HK-2 (cell line): ENCODE data around the gene CRISPLD2.
A peak's percentile ranks its signal among the peaks of the same experiment; 100 is the strongest.

Source experiments
- DNase-seq: peaks from one replicate; pipeline ENCODE4 v3.0.0-alpha.2; 2018; ENCODE audit not compliant: unreplicated experiment

Gene CRISPLD2

DNA sequence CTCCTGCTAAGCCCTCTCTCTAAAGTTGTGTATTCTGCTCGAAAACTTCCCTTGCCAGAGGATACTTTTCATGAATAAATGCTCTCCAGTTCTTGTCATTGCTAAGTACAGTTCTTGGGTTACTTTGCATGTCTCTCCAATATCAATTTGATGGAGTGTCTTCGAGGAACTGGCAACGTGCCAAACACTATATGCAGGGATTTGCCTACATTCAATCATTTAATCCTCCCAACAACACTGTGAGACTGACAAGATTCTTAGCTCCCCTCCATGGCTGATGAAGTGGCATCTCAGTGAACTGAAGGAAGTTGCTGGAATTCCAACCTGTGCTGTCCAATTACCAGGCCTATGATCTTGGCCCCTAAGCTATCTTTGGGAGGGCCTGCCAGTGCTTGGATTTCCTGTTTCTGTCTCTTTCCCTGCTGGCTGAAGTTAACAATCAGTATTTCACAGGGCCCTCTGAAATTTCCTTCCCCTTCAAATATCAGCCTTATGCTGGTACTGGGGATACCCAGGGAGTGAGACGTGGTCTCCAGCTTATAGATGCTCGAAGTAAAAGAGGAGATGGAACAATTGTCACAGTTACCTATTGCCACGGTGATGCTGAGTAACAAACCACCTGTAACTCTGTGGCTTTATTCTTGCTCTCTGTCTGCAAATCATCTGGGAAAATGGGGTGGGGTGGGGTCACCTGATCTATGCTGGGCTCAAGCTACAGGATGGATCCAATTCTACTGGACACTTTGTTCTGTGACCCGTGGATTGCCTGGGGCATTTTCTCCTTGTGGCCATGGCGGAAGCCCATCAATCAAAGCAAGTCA lies 19.4 kb upstream of the CRISPLD2 start:
- no peak for DNase-seq

- no peak for DNase-seq
Observed at GRCh38 chr16:84803146-84803545, 16.6 kb upstream of the CRISPLD2 start.

- DNase-seq: no peak
Observed at GRCh38 chr16:84804326-84804725, 15.5 kb upstream of the CRISPLD2 start.

GRCh38 chr16:84806256-84806889 lies 13.4 kb upstream of the CRISPLD2 start:
- DNase-seq: peak; percentile 65

DNA sequence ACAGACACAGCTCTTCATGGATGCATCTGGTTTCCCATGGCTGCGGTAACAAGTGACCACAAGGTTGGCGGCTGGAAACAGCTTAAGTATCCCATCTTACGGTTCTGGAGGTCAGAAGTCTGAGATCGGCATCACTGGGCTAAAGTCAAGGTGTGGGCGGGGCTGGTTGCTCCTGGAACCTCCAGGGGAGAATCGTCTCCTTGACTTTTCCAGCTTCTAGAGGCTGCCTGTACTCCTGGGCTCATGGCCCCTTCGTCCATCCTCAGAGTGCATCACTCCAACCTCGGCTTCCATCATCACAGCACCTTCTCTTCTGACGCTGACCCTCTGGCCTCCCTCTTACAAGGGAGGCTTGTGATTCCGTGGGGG lies 12.9 kb upstream of the CRISPLD2 start:
- no peak for DNase-seq

DNA sequence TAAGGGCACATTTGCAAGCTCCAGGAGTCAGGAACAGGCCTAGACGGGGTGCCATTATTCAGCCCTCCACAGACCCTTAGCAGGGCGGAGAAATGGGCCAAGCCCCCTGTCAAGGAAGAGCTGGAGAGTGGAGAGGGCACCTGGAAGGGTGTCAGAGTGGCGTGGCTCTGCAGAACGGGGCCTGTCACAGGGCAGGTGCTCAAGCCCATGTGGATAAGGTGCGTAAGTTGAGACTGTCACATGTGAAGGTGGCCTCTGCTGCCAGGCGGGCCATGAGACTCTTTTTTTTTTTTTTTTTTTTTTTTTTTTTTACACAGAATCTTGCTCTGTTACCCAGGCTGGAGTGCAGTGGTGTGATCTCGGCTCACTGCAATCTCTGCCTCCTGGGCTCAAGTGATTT lies 12.0 kb upstream of the CRISPLD2 start:
- DNase-seq: no peak

- no peak for DNase-seq
Observed at GRCh38 chr16:84808826-84809225, 11.0 kb upstream of the CRISPLD2 start.

- DNase-seq: no peak
Observed at GRCh38 chr16:84810518-84811273, 9.1 kb upstream of the CRISPLD2 start.

GRCh38 chr16:84811529-84811928 lies 8.3 kb upstream of the CRISPLD2 start:
- no peak for DNase-seq

GRCh38 chr16:84813141-84813934 lies 6.4 kb upstream of the CRISPLD2 start:
- DNase-seq: no peak

DNA sequence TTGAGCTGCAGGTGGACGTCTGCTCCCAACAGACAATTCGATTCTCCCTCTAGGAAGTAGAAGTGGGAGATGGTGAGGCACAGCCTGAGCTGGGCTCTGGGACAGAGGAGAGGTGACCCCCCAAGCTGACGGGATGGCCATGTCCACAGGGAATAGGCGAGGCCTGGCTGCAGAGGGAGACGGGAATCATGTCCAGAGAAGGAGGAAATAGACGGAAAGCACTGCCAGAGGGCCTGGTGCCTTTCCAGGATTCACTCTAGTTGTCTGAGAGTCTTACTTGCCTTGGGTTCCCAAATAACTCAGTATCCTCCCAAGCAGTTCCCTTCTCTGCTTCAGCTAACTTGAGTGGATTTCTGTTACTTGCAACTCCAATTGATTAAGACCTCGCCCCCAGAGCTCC lies 4.3 kb upstream of the CRISPLD2 start:
- DNase-seq: no peak

DNA sequence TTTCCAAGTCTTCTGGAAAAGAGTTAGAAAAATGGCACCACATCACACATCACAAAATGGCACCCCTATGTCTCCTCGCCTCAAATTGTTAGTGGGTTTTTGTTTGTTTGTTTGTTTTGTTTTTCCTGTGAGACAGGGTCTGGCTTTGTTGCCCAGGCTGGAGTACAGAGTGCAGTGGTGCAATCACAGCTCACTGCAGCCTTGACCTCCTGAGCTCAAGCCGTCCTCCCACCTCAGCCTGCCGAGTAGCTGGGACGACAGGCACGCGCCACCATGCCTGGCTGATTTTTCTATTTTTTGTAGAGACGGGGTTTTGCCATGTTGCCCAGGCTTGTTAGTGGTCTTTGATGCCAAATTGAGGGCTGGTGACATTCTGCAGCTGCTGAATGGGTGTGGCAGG lies 3.8 kb upstream of the CRISPLD2 start:
- DNase-seq: no peak

DNA sequence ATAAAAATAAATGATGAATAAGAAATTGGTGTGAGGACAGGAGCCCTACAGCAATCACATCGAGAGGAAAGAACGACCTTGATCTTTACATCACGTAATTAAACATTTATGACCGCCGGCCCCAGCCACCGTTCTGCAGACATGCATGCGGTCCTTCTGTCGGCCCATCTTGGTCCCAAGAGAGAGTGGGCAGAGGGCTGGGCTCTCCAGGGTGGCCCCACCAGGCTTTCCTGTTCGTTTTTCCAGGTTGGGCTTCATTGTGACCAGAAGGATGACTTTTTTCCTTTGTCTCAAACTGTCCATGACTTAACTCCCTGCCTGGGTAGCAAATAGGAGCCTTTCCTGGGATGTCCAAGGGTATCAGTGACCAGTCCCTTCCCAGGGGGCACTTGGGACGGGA lies 3.3 kb upstream of the CRISPLD2 start:
- DNase-seq: no peak

GRCh38 chr16:84817206-84817605 lies 2.6 kb upstream of the CRISPLD2 start:
- DNase-seq: no peak

DNA sequence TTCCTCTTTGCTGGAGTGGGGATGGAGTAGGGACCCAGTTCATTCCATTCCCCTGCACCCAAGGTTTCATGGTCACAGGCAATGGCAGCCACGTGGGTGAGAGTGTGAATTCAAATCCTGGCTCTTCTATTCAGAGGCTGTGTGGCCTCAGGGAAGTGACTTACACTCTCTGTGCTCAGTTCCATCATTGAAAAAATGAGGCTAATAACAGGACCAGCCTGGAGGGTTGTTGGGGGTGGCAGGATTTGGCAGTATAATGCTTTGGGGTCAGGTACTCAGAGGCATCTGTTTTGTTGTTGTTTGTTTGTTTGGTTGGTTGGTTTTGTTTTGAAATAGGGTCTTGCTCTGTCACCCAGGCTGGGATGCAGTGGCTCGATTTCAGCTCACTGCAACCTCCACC lies 2.2 kb upstream of the CRISPLD2 start:
- no peak for DNase-seq

- DNase-seq: no peak
Observed at GRCh38 chr16:84818133-84818532, 1.7 kb upstream of the CRISPLD2 start.

DNA sequence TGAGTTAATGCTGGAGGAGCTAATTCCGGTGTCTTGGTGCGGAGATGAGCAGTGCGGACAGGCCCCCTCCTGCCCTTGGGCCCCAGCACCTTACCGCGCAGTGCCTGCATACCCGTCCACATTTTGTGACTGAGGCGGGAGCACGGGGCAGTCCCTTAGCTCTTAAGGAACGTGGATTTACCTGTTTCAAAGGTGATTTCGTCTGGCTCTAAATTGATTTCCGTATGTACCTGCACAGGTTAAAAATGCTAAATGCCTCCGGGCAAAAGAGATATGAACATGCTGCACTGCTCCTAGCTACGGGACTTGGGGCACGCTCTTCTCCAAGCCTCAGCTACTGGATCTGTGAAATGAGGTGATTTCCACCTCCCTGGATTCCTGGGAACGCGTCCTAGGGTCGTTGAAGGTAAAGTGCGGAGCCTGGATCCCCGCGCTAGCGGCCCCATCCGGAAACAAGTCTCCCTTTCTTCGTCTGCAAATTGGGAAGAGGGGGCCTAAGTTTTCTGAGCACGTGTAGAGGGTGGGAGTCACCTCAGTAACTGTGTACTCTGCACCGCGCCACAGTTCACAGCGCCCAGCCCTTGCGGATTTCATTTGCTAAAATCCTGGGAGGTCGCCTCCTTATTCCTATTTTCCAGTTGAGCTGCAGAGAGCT lies 669 bp upstream of the CRISPLD2 start:
- no peak for DNase-seq

- DNase-seq: no peak
Observed at GRCh38 chr16:84820305-84820684, 510 bp downstream of the CRISPLD2 start.

- no peak for DNase-seq
Observed at GRCh38 chr16:84820771-84821170, 986 bp downstream of the CRISPLD2 start.

DNA sequence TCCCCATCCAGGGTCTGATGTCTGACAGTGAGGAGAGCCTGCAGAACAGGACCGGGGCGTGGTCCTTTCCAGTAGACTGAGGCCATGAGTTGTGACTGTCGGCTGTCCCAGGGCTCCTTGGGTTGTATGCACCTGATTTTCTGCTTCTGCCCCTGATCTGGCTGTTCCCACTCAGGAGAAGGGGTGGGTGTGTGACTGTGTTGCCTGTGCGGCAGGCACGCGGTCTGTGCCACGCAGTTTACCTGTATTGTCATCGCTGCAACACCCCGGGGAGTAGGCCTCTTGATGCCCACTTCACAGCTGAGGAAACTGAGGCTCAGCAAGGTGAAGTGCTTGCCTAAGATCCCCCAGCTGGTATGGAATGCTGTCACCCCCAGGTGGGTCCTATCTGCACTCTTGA lies 1.4 kb downstream of the CRISPLD2 start:
- DNase-seq: no peak
